Activated CD8-positive, alpha-beta T cell treated with anti-CD3 and anti-CD28 coated beads for 36 hours (primary cell): ENCODE results near the gene ATP6V1B1. TPM values are rescaled to one million over a fixed set of nuclear protein-coding genes. Genes with fewer than 3 reads are reported as not detected.

Source experiments
- ATAC-seq: fragments of 200-7000 bp; cut with Tn5 transposase; one replicate; pipeline ENCODE4 v1.10.0; 2021; ENCODE audit warnings: mild to moderate bottlenecking, moderate library complexity
- CTCF ChIA-PET: fragments of 350-600 bp; sonication (Branson Sonifier 250); formaldehyde crosslinking; loops from one replicate; lab custom pipeline; 2021; ENCODE audit warnings: antibody characterized with exemption; lab: Charles Lee
- POLR2A ChIA-PET: fragments of 350-600 bp; sonication (Branson Sonifier 250); formaldehyde crosslinking; loops from one replicate; lab custom pipeline; 2021; ENCODE audit warnings: antibody characterized with exemption; lab: Charles Lee
- DNase-seq: peaks from one replicate; pipeline ENCODE4 v3.0.0-alpha.2; 2020
- H3K27ac Mint-ChIP-seq: one replicate; pipeline ENCODE4 v1.8.0; 2021; ENCODE audit warnings: mild to moderate bottlenecking, mixed read lengths
- H3K27me3 Mint-ChIP-seq: one replicate; pipeline ENCODE4 v1.8.0; 2021; ENCODE audit warnings: mixed read lengths
- H3K36me3 Mint-ChIP-seq: one replicate; pipeline ENCODE4 v1.8.0; 2021; ENCODE audit warnings: low read depth, mixed read lengths
- H3K4me1 Mint-ChIP-seq: one replicate; pipeline ENCODE4 v1.8.0; 2021; ENCODE audit warnings: low read depth, mixed read lengths
- H3K4me3 Mint-ChIP-seq: one replicate; pipeline ENCODE4 v1.8.0; 2021; ENCODE audit warnings: mild to moderate bottlenecking, moderate library complexity, mixed read lengths
- H3K9me3 Mint-ChIP-seq: one replicate; pipeline ENCODE4 v1.8.0; 2021; ENCODE audit warnings: mixed read lengths
- CTCF ChIP-seq: fragments of 200-600 bp; IDR thresholded peaks from one replicate; pipeline ENCODE4 v1.8.0; 2022; ENCODE audit warnings: antibody characterized with exemption, mild to moderate bottlenecking
- intact Hi-C: fragments of 100-400 bp; cut with micrococcal nuclease; formaldehyde crosslinking; loops from one replicate; pipeline ENCODE4 v1.10.0; 2022
- total RNA-seq, 2 experiments: library from RNA; stranded (reverse); gene quantifications; one replicate each; pipeline ENCODE4 v1.2.3, GENCODE V29; 2021

The ATP6V1B1 gene
- total RNA-seq, 2 experiments from 2014 or later, result not detected

- no peaks in the 10 kb centered on the region for H3K9me3 Mint-ChIP-seq
- peak overlapping the region; percentile 74 for H3K4me3 Mint-ChIP-seq
- H3K27ac Mint-ChIP-seq, result no peak overlapping the region
- intact Hi-C loops, result loop anchor here (5.0 kb wide), 2 partner anchors 75 to 160 kb away; no protein-coding TSS in a partner anchor
- POLR2A ChIA-PET, result no interaction called here
- ATAC-seq (peak; percentile 45), DNase-seq (peak; percentile 33)
- H3K36me3 Mint-ChIP-seq, result no peaks in the 10 kb centered on the region
- peaks cover 6% of the 10 kb centered on the region for H3K4me1 Mint-ChIP-seq
- CTCF ChIA-PET, result interaction anchor here (0.6 to 3.9 kb wide), 52 partner anchors 7 to 645 kb away, joined by 3 to 117 read pairs (median 5); partner anchors contain the start of genes ANKRD53, ATP6V1B1 and FIGLA
- H3K27me3 Mint-ChIP-seq, result peaks cover 9% of the 10 kb centered on the region
- no peak for TF ChIP-seq CTCF
Observed at GRCh38 chr2:70947556-70948184, 12.0 kb downstream of the ATP6V1B1 start.

GRCh38 chr2:70948337-70949003 is 12.8 kb downstream of the ATP6V1B1 start:
- ATAC-seq (peak; percentile 96), DNase-seq (peak; percentile 85)
- POLR2A ChIA-PET, result no interaction called here
- peaks cover 6% of the 10 kb centered on the region for H3K4me1 Mint-ChIP-seq
- CTCF ChIA-PET, result interaction anchor here (0.6 to 3.9 kb wide), 51 partner anchors 9 to 646 kb away, joined by 3 to 117 read pairs (median 5); partner anchors contain the start of genes ANKRD53, ATP6V1B1 and FIGLA
- peaks cover 10% of the 10 kb centered on the region for H3K27me3 Mint-ChIP-seq
- peak overlapping the region; percentile 74 for H3K4me3 Mint-ChIP-seq
- peak overlapping the region; percentile 51 for H3K27ac Mint-ChIP-seq
- TF ChIP-seq CTCF, result peak; percentile 88
- no peaks in the 10 kb centered on the region for H3K9me3 Mint-ChIP-seq
- no peaks in the 10 kb centered on the region for H3K36me3 Mint-ChIP-seq
- intact Hi-C loops, result loop anchor here (5.0 kb wide), 2 partner anchors 76 to 161 kb away; no protein-coding TSS in a partner anchor

- DNase-seq (no peak), ATAC-seq (no peak)
- Mint-ChIP-seq H3K27me3 (peaks cover 11% of the 10 kb centered on the region), H3K4me1 (peaks cover 6% of the 10 kb centered on the region), H3K9me3 (no peaks in the 10 kb centered on the region), H3K27ac (no peak overlapping the region), H3K36me3 (no peaks in the 10 kb centered on the region), H3K4me3 (no peak overlapping the region)
- intact Hi-C loops, result loop anchor here (5.0 kb wide), 2 partner anchors 77 to 162 kb away; no protein-coding TSS in a partner anchor
- TF ChIP-seq CTCF, result no peak
- POLR2A ChIA-PET, result no interaction called here
- CTCF ChIA-PET, result interaction anchor here (0.6 to 7.2 kb wide), 48 partner anchors 10 to 645 kb away, joined by 3 to 117 read pairs (median 5); partner anchors contain the start of genes ANKRD53, ATP6V1B1 and FIGLA
Observed at GRCh38 chr2:70949086-70949485, 13.4 kb downstream of the ATP6V1B1 start.

GRCh38 chr2:70954886-70955285 is 19.2 kb downstream of the ATP6V1B1 start:
- no peak for DNase-seq
- H3K9me3 Mint-ChIP-seq, result no peaks in the 10 kb centered on the region
- TF ChIP-seq CTCF, result no peak
- H3K4me3 Mint-ChIP-seq, result no peak overlapping the region
- no peaks in the 10 kb centered on the region for H3K36me3 Mint-ChIP-seq
- no peak overlapping the region for H3K27ac Mint-ChIP-seq
- intact Hi-C loops, result no loop called here
- ChIA-PET POLR2A (no interaction called here), CTCF (interaction anchor here (1.0 to 7.2 kb wide), 6 partner anchors 8 to 166 kb away, joined by 3 to 42 read pairs (median 4); no protein-coding TSS in a partner anchor)
- ATAC-seq, result no peak
- H3K27me3 Mint-ChIP-seq, result peaks cover 17% of the 10 kb centered on the region
- H3K4me1 Mint-ChIP-seq, result peaks cover 4% of the 10 kb centered on the region
